Left lobe of liver (tissue), 2 donors: ENCODE data around the gene PTDSS2. TPM values are rescaled to one million over a fixed set of nuclear protein-coding genes. Genes with fewer than 3 reads are reported as not detected.

Experiments used
- ATAC-seq: fragments of 200-7000 bp; cut with Tn5 transposase; one replicate; pipeline ENCODE4 v1.9.1; 2020; ENCODE audit warnings: mild to moderate bottlenecking, moderate library complexity
- DNase-seq: peaks from one replicate; pipeline ENCODE4 v3.0.0-alpha.2; 2020; ENCODE audit warnings: low spot score
- total RNA-seq: library from RNA; stranded (reverse); gene quantifications from one replicate; pipeline ENCODE4 v1.2.1, GENCODE V29; 2021
- donor health status: DM: no; HTN: no; CAD: no; lungs with moderate emphysema.
- donor health status: DM: no; HTN: yes; CAD: no.

PTDSS2 gene
- total RNA-seq, 1 donor from 2014 or later = 10.2 TPM

DNA sequence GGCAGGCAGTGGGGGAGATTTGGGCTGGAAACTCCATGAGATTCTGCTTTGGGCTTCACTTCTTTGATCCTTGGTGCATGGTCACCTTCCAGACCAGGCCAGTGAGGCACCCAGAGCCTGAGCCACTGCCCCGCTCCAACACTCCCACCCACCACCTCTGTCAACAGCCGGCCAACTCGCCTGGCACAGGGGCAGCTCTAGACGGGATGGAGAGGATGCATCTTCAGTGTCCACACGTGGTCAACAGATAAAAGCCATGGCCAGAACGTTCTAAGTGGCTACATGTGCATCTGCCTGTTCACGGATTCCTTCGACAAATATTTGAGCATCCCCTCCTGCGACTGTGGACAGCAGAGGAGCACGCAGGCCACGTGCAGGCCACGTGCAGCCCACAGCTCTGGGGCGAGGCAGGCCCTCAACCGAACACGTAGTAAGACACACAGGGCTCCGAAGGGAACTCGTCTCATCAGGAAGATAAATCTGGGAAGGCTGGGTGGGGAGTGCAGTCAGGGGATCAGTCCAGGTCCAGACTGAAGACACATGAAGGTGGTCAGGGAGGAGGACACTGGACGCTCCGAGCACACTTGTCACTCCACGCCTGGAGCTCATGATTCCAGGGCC is 88.5 kb downstream of the PTDSS2 start:
- DNase-seq = peak; percentile 45
- no peak for ATAC-seq

DNA sequence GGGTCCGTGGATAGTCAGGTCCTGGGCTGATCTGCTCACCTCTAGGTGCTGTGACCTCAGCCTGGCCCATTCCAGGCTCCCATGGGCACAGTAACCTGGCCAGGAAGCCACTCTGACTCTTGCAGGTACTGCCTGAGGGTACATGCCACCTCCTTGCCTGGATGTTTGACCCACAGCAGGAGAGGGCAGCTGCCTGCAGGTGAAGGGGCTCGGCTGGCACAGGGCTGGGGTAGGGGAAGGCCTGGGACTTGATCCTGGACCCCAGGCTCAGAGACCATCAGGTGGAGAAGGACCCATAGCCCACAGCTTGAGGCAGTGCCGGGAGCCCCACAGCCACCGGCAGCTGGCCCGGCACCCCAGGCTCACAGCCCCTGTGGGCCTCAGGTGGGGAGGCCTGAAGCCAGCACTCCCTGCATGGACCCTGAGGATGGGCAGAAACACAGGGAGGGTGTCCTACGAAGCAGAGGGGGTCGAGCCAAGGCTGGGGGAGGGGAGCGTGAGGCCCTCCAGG is 89.9 kb downstream of the PTDSS2 start:
- no peak for ATAC-seq
- DNase-seq = peak; percentile 44

Other genes with a start within 250 kb of the PTDSS2 start
- 33.6 TPM for gene BET1L, start 242.9 kb upstream of the PTDSS2 start, total RNA-seq
- gene RIC8A, start 242.6 kb upstream of the PTDSS2 start, total RNA-seq = 31.4 TPM
- gene SIRT3, start 213.9 kb upstream of the PTDSS2 start, total RNA-seq = 21.4 TPM
- gene PSMD13, start 213.3 kb upstream of the PTDSS2 start, total RNA-seq = 49.5 TPM
- gene NLRP6, start 171.9 kb upstream of the PTDSS2 start, total RNA-seq = 1.9 TPM
- gene PGGHG, start 161.2 kb upstream of the PTDSS2 start, total RNA-seq = 37.0 TPM
- gene IFITM5, start 150.8 kb upstream of the PTDSS2 start, total RNA-seq = not detected
- gene IFITM2, start 142.5 kb upstream of the PTDSS2 start, total RNA-seq = 354 TPM
- 29.2 TPM for gene IFITM1, start 136.2 kb upstream of the PTDSS2 start, total RNA-seq
- gene IFITM3, start 129.4 kb upstream of the PTDSS2 start, total RNA-seq = 488 TPM
- gene B4GALNT4, start 80.8 kb upstream of the PTDSS2 start, total RNA-seq = 0.28 TPM
- gene PKP3, start 56.1 kb upstream of the PTDSS2 start, total RNA-seq = 1.2 TPM
- 96.2 TPM for gene SIGIRR, start 35.3 kb upstream of the PTDSS2 start, total RNA-seq
- gene ANO9, start 8.3 kb upstream of the PTDSS2 start, total RNA-seq = 0.83 TPM
- 85.4 TPM for gene RNH1, start 57.0 kb downstream of the PTDSS2 start, total RNA-seq
- gene HRAS, start 85.3 kb downstream of the PTDSS2 start, total RNA-seq = 12.9 TPM
- 0.93 TPM for gene LRRC56, start 87.2 kb downstream of the PTDSS2 start, total RNA-seq
- gene LMNTD2, start 110.5 kb downstream of the PTDSS2 start, total RNA-seq = 13.4 TPM
- 36.6 TPM for gene RASSF7, start 110.7 kb downstream of the PTDSS2 start, total RNA-seq
- gene PHRF1, start 126.2 kb downstream of the PTDSS2 start, total RNA-seq = 25.4 TPM
- 38.5 TPM for gene IRF7, start 165.7 kb downstream of the PTDSS2 start, total RNA-seq
- gene CDHR5, start 174.7 kb downstream of the PTDSS2 start, total RNA-seq = 64.8 TPM
- 0.81 TPM for gene SCT, start 176.9 kb downstream of the PTDSS2 start, total RNA-seq
- 0.68 TPM for gene DRD4, start 187.0 kb downstream of the PTDSS2 start, total RNA-seq
- gene DEAF1, start 244.9 kb downstream of the PTDSS2 start, total RNA-seq = 14.8 TPM
- 16.8 TPM for gene TMEM80, start 245.5 kb downstream of the PTDSS2 start, total RNA-seq